ENCODE data around the gene PTPRJ.

DNA sequence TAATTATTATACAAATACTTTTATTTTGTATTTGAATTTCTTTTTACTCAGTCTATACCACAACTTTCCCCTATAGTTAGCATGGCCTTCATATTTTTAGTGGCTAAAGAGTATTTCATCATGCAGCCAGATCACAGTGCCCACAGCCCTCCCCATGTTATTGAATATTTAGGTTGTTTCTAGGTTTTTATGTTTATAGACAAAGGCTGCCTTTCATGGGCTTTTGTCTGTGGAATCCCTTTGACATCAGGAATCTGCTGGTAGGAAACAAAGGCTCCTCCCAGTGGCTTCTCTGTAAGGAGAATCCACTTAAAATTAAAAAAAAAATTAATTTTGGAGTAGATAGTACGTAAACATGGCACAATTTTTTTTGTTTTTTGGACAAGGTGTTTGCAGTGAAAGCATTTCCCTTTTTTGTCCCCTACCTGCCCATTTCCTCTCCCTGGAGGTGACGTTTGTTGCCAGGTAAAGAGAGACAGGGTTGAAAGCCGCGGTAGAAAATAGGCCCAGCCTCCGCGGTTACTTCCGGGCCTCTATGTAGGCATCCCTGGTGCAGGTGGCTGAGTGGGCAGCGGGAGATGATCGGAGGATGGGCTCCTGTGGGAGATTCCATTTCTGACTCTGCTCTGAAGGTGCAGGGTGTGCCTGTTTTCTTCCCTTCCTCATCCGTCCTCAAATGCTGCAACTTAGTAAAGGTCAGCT is 154.0 kb downstream of the PTPRJ start:
- TF ChIP-seq CTCF (IDR thresholded peaks at IDR 0.05; ENCODE audit: low read depth, low read length, poor library complexity, severe bottlenecking) (no peak), EZH2phosphoT487 (IDR thresholded peaks at IDR 0.05; ENCODE audit: borderline replicate concordance, low read length) (no peak)
